Transverse colon (tissue), 3 donors: ENCODE measurements around the gene MEGF9.

Experiments
- POLR2A ChIP-seq: fragments of 450-650 bp; IDR thresholded peaks from one replicate; pipeline ENCODE4 v1.6.1; 2016; ENCODE audit warnings: antibody characterized with exemption, mild to moderate bottlenecking, moderate library complexity
- TF ChIP-seq, protein P1 (sequence below), 5 experiments: fragments of 200-600 bp in 3 of 5; fragments of 450-650 bp in 2 of 5; sonication (generic) in 3 of 5; IDR thresholded peaks; 1 replicate in 2 of 5; 2 replicates in 3 of 5; pipeline ENCODE4 v1.5.1; 2016 to 2017; ENCODE audit warnings: antibody characterized with exemption in 5 of 5, inconsistent platforms in 3 of 5, mild to moderate bottlenecking in 2 of 5, moderate library complexity in 1 of 5

- TF ChIP-seq, protein P1, sequence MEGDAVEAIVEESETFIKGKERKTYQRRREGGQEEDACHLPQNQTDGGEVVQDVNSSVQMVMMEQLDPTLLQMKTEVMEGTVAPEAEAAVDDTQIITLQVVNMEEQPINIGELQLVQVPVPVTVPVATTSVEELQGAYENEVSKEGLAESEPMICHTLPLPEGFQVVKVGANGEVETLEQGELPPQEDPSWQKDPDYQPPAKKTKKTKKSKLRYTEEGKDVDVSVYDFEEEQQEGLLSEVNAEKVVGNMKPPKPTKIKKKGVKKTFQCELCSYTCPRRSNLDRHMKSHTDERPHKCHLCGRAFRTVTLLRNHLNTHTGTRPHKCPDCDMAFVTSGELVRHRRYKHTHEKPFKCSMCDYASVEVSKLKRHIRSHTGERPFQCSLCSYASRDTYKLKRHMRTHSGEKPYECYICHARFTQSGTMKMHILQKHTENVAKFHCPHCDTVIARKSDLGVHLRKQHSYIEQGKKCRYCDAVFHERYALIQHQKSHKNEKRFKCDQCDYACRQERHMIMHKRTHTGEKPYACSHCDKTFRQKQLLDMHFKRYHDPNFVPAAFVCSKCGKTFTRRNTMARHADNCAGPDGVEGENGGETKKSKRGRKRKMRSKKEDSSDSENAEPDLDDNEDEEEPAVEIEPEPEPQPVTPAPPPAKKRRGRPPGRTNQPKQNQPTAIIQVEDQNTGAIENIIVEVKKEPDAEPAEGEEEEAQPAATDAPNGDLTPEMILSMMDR (IDR thresholded peaks at IDR 0.05), result no peak
- TF ChIP-seq POLR2A, result no peak
These were observed 105.8 kb downstream of the MEGF9 start for GRCh38 chr9:120608421-120608820.
